SKM-1 treated with dmso at 0.1 percent for 144 hours (cell line): ENCODE results near the gene SND1.

ENCODE experiments used
- DNase-seq: peaks from one replicate; lab custom pipeline; 2025; ENCODE audit not compliant: unreplicated experiment; lab: John Stamatoyannopoulos, UW

SND1 gene

DNA sequence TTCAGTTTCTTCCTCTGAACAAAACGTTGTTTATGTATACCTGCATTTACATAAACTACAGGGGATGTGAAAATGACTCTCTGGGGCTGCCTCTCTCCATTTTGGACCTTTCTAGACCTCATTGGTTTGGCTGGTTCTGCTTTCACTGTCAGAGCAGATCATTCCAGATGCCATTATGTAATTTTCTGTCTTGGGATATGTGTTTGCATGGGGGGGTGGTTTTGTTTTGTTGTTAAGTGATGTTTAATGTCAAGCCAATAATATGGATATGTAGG is 206.9 kb downstream of the SND1 start:
- DNase-seq: no peak

- DNase-seq: no peak
Observed at GRCh38 chr7:127859330-127859729, 207.3 kb downstream of the SND1 start.

DNA sequence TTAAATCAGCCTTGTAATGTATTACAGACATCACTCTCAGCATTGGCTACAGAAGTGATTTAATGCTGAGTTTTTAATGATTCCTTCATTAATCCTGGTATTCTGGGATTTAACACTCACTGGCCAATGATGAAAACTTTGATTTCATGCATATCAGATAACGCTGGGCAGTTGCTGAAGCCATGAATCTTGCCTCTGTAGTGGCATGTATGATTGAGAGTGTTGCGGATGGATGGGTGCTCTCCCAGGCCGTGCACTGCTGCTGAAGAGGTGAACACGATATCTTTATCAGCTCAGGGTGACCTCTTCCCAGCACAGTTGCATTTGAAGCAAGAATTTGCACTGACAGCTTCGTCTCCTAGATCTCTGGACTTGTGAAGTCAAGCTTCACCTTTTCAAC is 210.5 kb downstream of the SND1 start:
- no peak for DNase-seq

DNA sequence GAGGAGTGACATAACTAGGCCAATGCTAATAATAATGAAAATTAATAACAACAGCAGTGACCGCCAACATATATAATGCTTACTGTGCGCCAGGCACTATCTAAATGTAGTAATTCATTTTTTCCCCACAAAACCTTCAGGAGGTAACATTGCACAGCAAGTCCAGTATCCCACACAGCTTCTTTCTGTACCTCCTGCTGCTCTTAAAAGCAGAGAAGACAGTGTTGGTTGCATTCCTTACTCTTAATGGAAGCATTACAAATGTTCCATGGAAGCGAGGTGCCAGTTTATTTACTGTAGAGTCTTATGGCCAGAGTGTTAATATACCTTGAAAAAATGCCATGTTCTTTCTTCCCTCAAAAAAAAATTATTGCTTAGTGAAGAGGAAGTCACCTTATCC is 211.1 kb downstream of the SND1 start:
- no peak for DNase-seq

- no peak for DNase-seq
Observed at GRCh38 chr7:127865466-127865865, 213.5 kb downstream of the SND1 start.

DNA sequence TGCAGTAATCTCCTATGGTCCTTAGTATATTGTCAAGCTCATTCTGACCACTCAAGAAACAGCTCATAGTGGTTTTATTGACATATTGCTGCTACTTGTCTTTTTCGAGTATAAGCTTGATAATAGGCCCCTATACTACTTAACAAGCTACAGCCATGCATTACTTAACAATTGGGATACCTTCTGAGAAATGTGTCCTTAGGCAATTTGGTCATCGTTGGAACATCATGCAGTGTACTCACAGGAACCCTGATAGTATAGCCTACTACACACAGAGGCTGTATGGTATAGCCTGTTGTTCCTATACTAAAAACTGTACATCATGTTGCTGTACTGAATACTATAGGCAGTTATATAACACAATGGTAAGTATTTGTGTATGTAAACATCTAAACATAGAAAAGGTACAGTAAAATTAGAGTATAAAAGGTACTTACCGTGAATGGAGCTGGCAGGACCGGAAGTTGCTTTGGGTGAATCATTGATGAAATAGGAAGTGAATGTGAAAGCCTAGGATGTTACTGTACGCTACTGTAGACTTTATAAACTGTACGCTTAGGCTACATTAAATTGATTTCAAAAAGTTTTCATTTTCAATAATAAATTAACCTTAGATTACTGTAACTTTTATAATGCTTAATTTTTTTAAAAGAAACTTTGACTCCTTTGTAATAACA is 218.4 kb downstream of the SND1 start:
- no peak for DNase-seq

DNA sequence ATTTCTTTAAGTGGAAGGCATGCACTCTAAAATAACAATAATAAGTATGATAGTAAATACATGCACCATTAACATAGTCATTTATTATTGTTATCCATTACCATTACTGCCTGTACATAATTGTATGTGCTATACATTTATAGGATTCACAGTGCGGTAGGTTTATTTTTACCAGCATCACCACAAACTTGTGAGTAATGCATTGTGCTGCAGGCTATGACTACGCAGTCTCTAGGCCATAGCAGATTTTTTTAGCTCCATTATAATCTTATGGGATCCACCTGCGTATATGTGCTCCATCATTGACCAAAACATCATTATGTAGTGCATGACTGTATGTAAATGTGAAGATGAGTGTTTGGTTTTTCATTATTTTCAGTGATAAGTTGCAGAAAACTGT is 219.2 kb downstream of the SND1 start:
- no peak for DNase-seq

DNA sequence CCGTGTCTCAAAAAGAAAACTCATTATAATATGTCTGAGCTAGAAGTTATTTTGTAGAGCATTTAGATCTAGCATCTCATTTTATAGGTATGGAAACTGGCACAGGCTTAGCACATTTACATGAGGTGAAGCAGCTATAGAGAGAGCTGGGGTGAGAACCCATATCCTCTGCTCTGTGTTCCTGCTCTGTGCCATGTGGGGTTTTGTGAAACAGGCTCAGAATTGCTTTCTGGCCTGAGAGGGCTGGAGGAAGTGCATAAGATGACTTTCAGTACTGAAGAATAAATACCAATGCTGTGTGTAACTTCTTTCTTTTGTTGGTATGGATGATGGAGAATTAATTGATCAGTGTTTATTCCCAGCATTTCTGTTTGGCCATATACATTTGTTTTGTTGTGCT is 220.1 kb downstream of the SND1 start:
- no peak for DNase-seq

GRCh38 chr7:127873151-127873550 is 221.2 kb downstream of the SND1 start:
- no peak for DNase-seq

DNA sequence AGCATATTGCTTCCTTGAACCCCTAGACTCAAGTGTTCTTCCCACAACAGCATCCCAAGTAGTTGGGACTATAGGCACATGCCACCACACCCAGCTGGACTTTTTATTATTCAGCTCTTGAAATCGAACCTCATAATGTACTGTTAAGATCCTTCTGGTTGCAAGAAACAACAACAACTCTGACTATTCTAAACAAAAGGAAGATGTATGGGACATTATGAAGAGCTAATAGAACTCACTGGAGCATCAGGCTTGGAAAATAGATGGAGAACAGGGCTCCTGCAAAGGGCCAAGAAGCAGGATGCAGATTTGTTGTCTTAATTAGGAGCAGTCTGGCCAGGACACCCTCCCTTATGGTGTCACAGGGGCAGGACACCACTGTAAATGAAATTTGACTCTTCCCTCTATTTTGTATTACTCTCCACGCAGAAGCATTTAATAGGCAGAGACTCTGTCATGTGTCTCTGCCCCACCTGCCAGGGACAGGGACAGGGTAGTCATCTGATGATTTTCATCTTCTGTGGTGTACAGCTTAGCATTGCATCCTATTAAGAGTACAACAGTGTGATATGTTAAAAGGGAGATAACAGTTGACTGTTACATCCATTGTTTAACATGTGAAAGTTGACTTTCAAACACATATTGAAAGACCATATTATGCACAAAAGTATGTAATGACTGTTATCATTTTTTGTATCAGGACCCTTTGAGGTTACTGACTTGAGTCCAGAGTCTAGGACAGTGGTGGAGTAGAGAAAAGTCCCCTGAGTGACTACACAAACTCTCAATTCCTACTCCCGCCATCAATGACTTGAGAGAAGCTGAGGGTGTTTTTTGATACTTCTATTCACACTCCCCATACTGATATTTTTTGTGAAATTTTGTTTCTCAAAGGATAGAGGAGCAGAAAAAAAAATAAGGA is 222.0 kb downstream of the SND1 start:
- no peak for DNase-seq

GRCh38 chr7:127874951-127875608 is 223.1 kb downstream of the SND1 start:
- no peak for DNase-seq

DNA sequence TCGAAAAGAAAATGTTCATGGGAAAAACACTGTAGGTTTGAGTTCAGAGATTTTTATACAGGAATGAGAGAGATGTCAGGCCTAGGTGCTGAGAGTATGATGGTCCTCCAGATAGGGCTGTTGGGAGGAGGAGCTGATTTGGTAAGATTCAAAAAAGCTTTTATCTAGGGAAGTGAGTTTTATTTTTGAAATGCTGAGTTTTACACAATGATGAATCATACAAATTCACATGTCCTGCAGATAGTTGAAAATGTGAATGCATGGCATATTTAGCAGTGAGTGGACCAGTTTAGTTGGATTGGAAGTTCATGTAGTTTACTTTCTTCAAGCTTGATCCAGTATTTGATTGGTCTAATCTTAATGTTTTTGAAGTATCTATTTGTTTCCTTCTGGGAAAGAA is 224.4 kb downstream of the SND1 start:
- no peak for DNase-seq

- no peak for DNase-seq
Observed at GRCh38 chr7:127877951-127878350, 226.0 kb downstream of the SND1 start.

DNA sequence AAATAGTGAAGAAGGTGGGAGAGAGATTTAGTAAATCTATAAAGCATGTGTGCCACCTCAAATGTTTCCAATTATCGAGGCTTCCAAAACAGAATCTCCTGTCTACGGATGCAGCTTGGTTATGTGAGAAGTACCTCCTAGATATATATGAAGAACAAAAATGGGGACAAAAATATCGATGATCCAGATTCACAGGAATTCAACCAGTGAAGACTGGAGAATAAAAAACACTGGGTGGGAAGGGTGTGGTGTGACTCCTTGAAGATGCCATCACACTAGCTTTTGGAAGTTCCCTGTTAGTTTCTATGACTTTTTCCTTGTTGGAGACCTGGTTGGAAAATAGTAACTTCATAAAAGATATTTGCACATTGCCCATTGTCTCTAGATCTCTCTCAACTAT is 226.8 kb downstream of the SND1 start:
- DNase-seq: no peak

- no peak for DNase-seq
Observed at GRCh38 chr7:127879436-127879835, 227.4 kb downstream of the SND1 start.

- DNase-seq: no peak
Observed at GRCh38 chr7:127879942-127880341, 227.9 kb downstream of the SND1 start.

GRCh38 chr7:127880454-127880853 is 228.5 kb downstream of the SND1 start:
- no peak for DNase-seq

DNA sequence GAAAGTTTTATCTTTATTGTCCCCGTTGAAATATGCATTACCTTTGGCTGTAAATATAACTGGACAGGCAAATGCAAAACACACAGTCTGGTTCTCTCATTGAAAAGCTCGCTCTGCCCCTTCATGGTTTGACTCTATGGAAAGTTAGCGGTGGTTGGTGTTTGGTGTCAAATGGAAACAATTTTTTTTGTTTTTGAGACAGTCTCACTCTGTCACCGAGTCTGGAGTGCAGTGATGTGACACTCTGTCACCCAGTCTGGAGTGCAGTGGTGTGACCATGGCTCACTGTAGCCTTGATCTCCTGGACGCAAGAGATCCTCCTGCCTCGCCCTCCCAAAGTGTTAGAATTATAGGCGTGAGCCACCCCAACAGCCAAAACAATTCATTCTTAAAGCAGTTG is 229.6 kb downstream of the SND1 start:
- DNase-seq: no peak

- DNase-seq: no peak
Observed at GRCh38 chr7:127882313-127882920, 230.4 kb downstream of the SND1 start.

GRCh38 chr7:127884066-127884559 is 232.1 kb downstream of the SND1 start:
- no peak for DNase-seq

- DNase-seq: no peak
Observed at GRCh38 chr7:127885222-127885772, 233.3 kb downstream of the SND1 start.
